Measurements from ENCODE around the gene TMEM240. TPM values are rescaled to one million over a fixed set of nuclear protein-coding genes. Genes with fewer than 3 reads are reported as not detected.
A peak's percentile ranks its signal among the peaks of the same experiment; 100 is the strongest.

TMEM240 gene
- total RNA-seq, 1 donor from 2014 or later = 10.3 TPM

- Mint-ChIP-seq H3K4me1 (ENCODE audit: unreplicated experiment) (no peaks in the 10 kb centered on the region), H3K4me3 (peak overlapping the region; percentile 63), H3K27me3 (no peaks in the 10 kb centered on the region), H3K9me3 (no peaks in the 10 kb centered on the region), H3K27ac (peak overlapping the region; percentile 32), H3K36me3 (no peaks in the 10 kb centered on the region)
- no peak for DNase-seq (ENCODE audit: extremely low spot score, unreplicated experiment)
- TF ChIP-seq CTCF (conservative IDR thresholded peaks at IDR 0.05) = no peak
Observed at GRCh38 chr1:1540818-1541628, 599 bp upstream of the TMEM240 start.

- Mint-ChIP-seq H3K4me3 (peak overlapping the region; percentile 80), H3K27me3 (no peaks in the 10 kb centered on the region), H3K27ac (no peak overlapping the region), H3K36me3 (no peaks in the 10 kb centered on the region), H3K4me1 (ENCODE audit: unreplicated experiment) (no peaks in the 10 kb centered on the region), H3K9me3 (no peaks in the 10 kb centered on the region)
- DNase-seq (ENCODE audit: extremely low spot score, unreplicated experiment) = no peak
- TF ChIP-seq CTCF (conservative IDR thresholded peaks at IDR 0.05) = no peak
Observed at GRCh38 chr1:1539310-1540089, 924 bp downstream of the TMEM240 start.

GRCh38 chr1:1538989-1539309 is 1.5 kb downstream of the TMEM240 start:
- no peak for DNase-seq (ENCODE audit: extremely low spot score, unreplicated experiment)
- no peak overlapping the region for H3K27ac Mint-ChIP-seq
- H3K27me3 Mint-ChIP-seq = no peaks in the 10 kb centered on the region
- no peaks in the 10 kb centered on the region for H3K4me1 Mint-ChIP-seq (ENCODE audit: unreplicated experiment)
- H3K4me3 Mint-ChIP-seq = peak overlapping the region; percentile 70
- TF ChIP-seq CTCF (conservative IDR thresholded peaks at IDR 0.05) = no peak
- H3K9me3 Mint-ChIP-seq = no peaks in the 10 kb centered on the region
- no peaks in the 10 kb centered on the region for H3K36me3 Mint-ChIP-seq

- no peak for DNase-seq (ENCODE audit: extremely low spot score, unreplicated experiment)
- Mint-ChIP-seq H3K9me3 (no peaks in the 10 kb centered on the region), H3K27ac (no peak overlapping the region), H3K36me3 (no peaks in the 10 kb centered on the region), H3K4me1 (ENCODE audit: unreplicated experiment) (no peaks in the 10 kb centered on the region), H3K4me3 (peak overlapping the region; percentile 70), H3K27me3 (no peaks in the 10 kb centered on the region)
- no peak for TF ChIP-seq CTCF (conservative IDR thresholded peaks at IDR 0.05)
Observed at GRCh38 chr1:1538334-1538733, 2.1 kb downstream of the TMEM240 start.

- Mint-ChIP-seq H3K27me3 (no peaks in the 10 kb centered on the region), H3K4me1 (ENCODE audit: unreplicated experiment) (no peaks in the 10 kb centered on the region), H3K36me3 (no peaks in the 10 kb centered on the region), H3K27ac (no peak overlapping the region), H3K9me3 (no peaks in the 10 kb centered on the region), H3K4me3 (peak overlapping the region; percentile 44)
- DNase-seq (ENCODE audit: extremely low spot score, unreplicated experiment) = no peak
- TF ChIP-seq CTCF (conservative IDR thresholded peaks at IDR 0.05) = no peak
Observed at GRCh38 chr1:1537626-1538250, 2.7 kb downstream of the TMEM240 start.
